ENCODE data around the gene MTMR12. TPM values are rescaled to one million over a fixed set of nuclear protein-coding genes. Genes with fewer than 3 reads are reported as not detected.
"Not testable (repeated sequence)": the region's sequence is repeated elsewhere in the genome, so short reads cannot be mapped to it uniquely, and the experiment has no call there.

Gene MTMR12
- total RNA-seq, 1 experiment from 2014 or later, result 19.8 TPM

- Histone ChIP-seq H3K27ac (no peak overlapping the region), H3K9me3 (replicated peaks) (no peaks in the 10 kb centered on the region), H3K4me1 (no peaks in the 10 kb centered on the region), H3K27me3 (no peaks in the 10 kb centered on the region), H3K4me3 (no peak overlapping the region), H3K36me3 (no peaks in the 10 kb centered on the region)
- no peak for DNase-seq
These were observed 19.6 kb upstream of the MTMR12 start for GRCh38 chr5:32332361-32332760.

GRCh38 chr5:32331935-32332274, 19.2 kb upstream of the MTMR12 start:
- Histone ChIP-seq H3K4me3 (no peak overlapping the region), H3K36me3 (no peaks in the 10 kb centered on the region), H3K9me3 (replicated peaks) (no peaks in the 10 kb centered on the region), H3K27me3 (no peaks in the 10 kb centered on the region), H3K4me1 (no peaks in the 10 kb centered on the region), H3K27ac (no peak overlapping the region)
- DNase-seq, result no peak

GRCh38 chr5:32331217-32331934, 18.6 kb upstream of the MTMR12 start:
- H3K4me3 ChIP-seq, result no peak overlapping the region
- no peaks in the 10 kb centered on the region for H3K36me3 ChIP-seq
- H3K4me1 ChIP-seq, result no peaks in the 10 kb centered on the region
- no peak for DNase-seq
- no peaks in the 10 kb centered on the region for H3K9me3 ChIP-seq (replicated peaks)
- H3K27me3 ChIP-seq, result no peaks in the 10 kb centered on the region
- no peak overlapping the region for H3K27ac ChIP-seq

- H3K36me3 ChIP-seq, result no peaks in the 10 kb centered on the region
These were observed 17.6 kb upstream of the MTMR12 start for GRCh38 chr5:32330126-32330971.

GRCh38 chr5:32329395-32329834, 16.7 kb upstream of the MTMR12 start:
- H3K36me3 ChIP-seq, result no peaks in the 10 kb centered on the region
- no peaks in the 10 kb centered on the region for H3K4me1 ChIP-seq
- no peak overlapping the region for H3K27ac ChIP-seq
- no peaks in the 10 kb centered on the region for H3K9me3 ChIP-seq (replicated peaks)
- no peaks in the 10 kb centered on the region for H3K27me3 ChIP-seq
- peak; percentile 38 to 66 for DNase-seq
- no peak overlapping the region for H3K4me3 ChIP-seq

More at GRCh38 chr5:32330126-32330971, 17.6 kb upstream of the MTMR12 start:
- no peaks in the 10 kb centered on the region for H3K27me3 ChIP-seq
- H3K4me1 ChIP-seq, result no peaks in the 10 kb centered on the region
- no peak overlapping the region for H3K27ac ChIP-seq
- no peaks in the 10 kb centered on the region for H3K9me3 ChIP-seq (replicated peaks)
- no peak for DNase-seq
- H3K4me3 ChIP-seq, result no peak overlapping the region

GRCh38 chr5:32326216-32326772, 13.6 kb upstream of the MTMR12 start:
- no peaks in the 10 kb centered on the region for H3K36me3 ChIP-seq
- DNase-seq, result no peak
- H3K4me1 ChIP-seq, result no peaks in the 10 kb centered on the region
- H3K9me3 ChIP-seq (replicated peaks), result peaks cover 4% of the 10 kb centered on the region; the same call in 1 of the 2 replicates
- H3K27me3 ChIP-seq, result no peaks in the 10 kb centered on the region
- H3K4me3 ChIP-seq, result no peak overlapping the region
- no peak overlapping the region for H3K27ac ChIP-seq

- no peak for DNase-seq
- H3K27me3 ChIP-seq, result no peaks in the 10 kb centered on the region
- peaks cover 4% of the 10 kb centered on the region; the same call in 1 of the 2 replicates for H3K9me3 ChIP-seq (replicated peaks)
- H3K4me1 ChIP-seq, result no peaks in the 10 kb centered on the region
- H3K4me3 ChIP-seq, result no peak overlapping the region
- H3K27ac ChIP-seq, result no peak overlapping the region
- H3K36me3 ChIP-seq, result no peaks in the 10 kb centered on the region
These were observed 12.9 kb upstream of the MTMR12 start for GRCh38 chr5:32325616-32326015.

- Histone ChIP-seq H3K4me1 (no peaks in the 10 kb centered on the region), H3K27ac (no peak overlapping the region), H3K9me3 (replicated peaks) (peaks cover 4% of the 10 kb centered on the region; the same call in 1 of the 2 replicates), H3K4me3 (no peak overlapping the region), H3K36me3 (no peaks in the 10 kb centered on the region), H3K27me3 (no peaks in the 10 kb centered on the region)
- DNase-seq, result peak; percentile 40 to 48
These were observed 12.3 kb upstream of the MTMR12 start for GRCh38 chr5:32325062-32325461.

- H3K4me1 ChIP-seq, result no peaks in the 10 kb centered on the region
- peaks cover 4% of the 10 kb centered on the region; the same call in 1 of the 2 replicates for H3K9me3 ChIP-seq (replicated peaks)
- H3K27ac ChIP-seq, result no peak overlapping the region
- no peaks in the 10 kb centered on the region for H3K27me3 ChIP-seq
- H3K36me3 ChIP-seq, result no peaks in the 10 kb centered on the region
- no peak for DNase-seq
- no peak overlapping the region for H3K4me3 ChIP-seq
These were observed 11.0 kb upstream of the MTMR12 start for GRCh38 chr5:32323741-32324140.

GRCh38 chr5:32322882-32323281, 10.1 kb upstream of the MTMR12 start:
- H3K27me3 ChIP-seq, result no peaks in the 10 kb centered on the region
- DNase-seq, result no peak
- peaks cover 4% of the 10 kb centered on the region; the same call in 1 of the 2 replicates for H3K9me3 ChIP-seq (replicated peaks)
- no peak overlapping the region for H3K4me3 ChIP-seq
- H3K27ac ChIP-seq, result no peak overlapping the region
- H3K36me3 ChIP-seq, result no peaks in the 10 kb centered on the region
- H3K4me1 ChIP-seq, result no peaks in the 10 kb centered on the region

- not testable (repeated sequence) for H3K4me1 ChIP-seq; H3K27ac ChIP-seq; DNase-seq; H3K27me3 ChIP-seq; H3K9me3 ChIP-seq (replicated peaks); H3K36me3 ChIP-seq; H3K4me3 ChIP-seq
These were observed 9.0 kb upstream of the MTMR12 start for GRCh38 chr5:32321787-32322186.

- Histone ChIP-seq H3K27ac (no peak overlapping the region), H3K27me3 (no peaks in the 10 kb centered on the region), H3K9me3 (replicated peaks) (peaks cover 4% of the 10 kb centered on the region; the same call in 1 of the 2 replicates), H3K4me1 (no peaks in the 10 kb centered on the region), H3K4me3 (no peak overlapping the region), H3K36me3 (no peaks in the 10 kb centered on the region)
- DNase-seq, result no peak
These were observed 7.8 kb upstream of the MTMR12 start for GRCh38 chr5:32320576-32320975.

- no peak for DNase-seq
- no peaks in the 10 kb centered on the region for H3K36me3 ChIP-seq
- no peak overlapping the region for H3K27ac ChIP-seq
- H3K4me3 ChIP-seq, result no peak overlapping the region
- H3K4me1 ChIP-seq, result no peaks in the 10 kb centered on the region
- H3K27me3 ChIP-seq, result no peaks in the 10 kb centered on the region
- peaks cover 4% of the 10 kb centered on the region; the same call in 1 of the 2 replicates for H3K9me3 ChIP-seq (replicated peaks)
These were observed 7.3 kb upstream of the MTMR12 start for GRCh38 chr5:32319926-32320543.

GRCh38 chr5:32319392-32319791, 6.7 kb upstream of the MTMR12 start:
- H3K36me3 ChIP-seq, result no peaks in the 10 kb centered on the region
- H3K4me1 ChIP-seq, result no peaks in the 10 kb centered on the region
- H3K27me3 ChIP-seq, result no peaks in the 10 kb centered on the region
- DNase-seq, result no peak
- no peak overlapping the region for H3K27ac ChIP-seq
- H3K4me3 ChIP-seq, result no peak overlapping the region
- peaks cover 4% of the 10 kb centered on the region; the same call in 1 of the 2 replicates for H3K9me3 ChIP-seq (replicated peaks)

- Histone ChIP-seq H3K4me3 (no peak overlapping the region), H3K36me3 (no peaks in the 10 kb centered on the region), H3K27ac (no peak overlapping the region), H3K4me1 (no peaks in the 10 kb centered on the region), H3K9me3 (replicated peaks) (peaks cover 4% of the 10 kb centered on the region; the same call in 1 of the 2 replicates), H3K27me3 (no peaks in the 10 kb centered on the region)
- no peak for DNase-seq
These were observed 4.3 kb upstream of the MTMR12 start for GRCh38 chr5:32317041-32317440.

Measured in SJCRH30 (cell line).